WERI-Rb-1 (cell line): Measurements from ENCODE around the gene HOXA5.
A peak's percentile ranks its signal among the peaks of the same experiment; 100 is the strongest.

Experiments
- DNase-seq: peaks from one replicate; pipeline ENCODE4 v3.0.0-alpha.2; 2020
- H3K27ac ChIP-seq: fragments of 250-450 bp; sonication (Bioruptor Pico); 2 replicates; pipeline ENCODE4 v1.5.1; 2020; ENCODE audit warnings: mild to moderate bottlenecking, moderate library complexity
- H3K27me3 ChIP-seq: fragments of 250-450 bp; sonication (Bioruptor Pico); 2 replicates; pipeline ENCODE4 v1.5.1; 2021; ENCODE audit warnings: mild to moderate bottlenecking, low read depth, moderate library complexity; ENCODE audit not compliant: insufficient read depth, severe bottlenecking
- H3K36me3 ChIP-seq: fragments of 250-450 bp; sonication (Bioruptor Pico); 2 replicates; pipeline ENCODE4 v1.5.1; 2020; ENCODE audit warnings: mild to moderate bottlenecking, moderate library complexity
- H3K4me3 ChIP-seq: 2 replicates; pipeline ENCODE4 v1.5.1; 2011; ENCODE audit warnings: low read depth, mild to moderate bottlenecking, control low read depth, low read length
- H3K9me3 ChIP-seq: fragments of 250-450 bp; sonication (Bioruptor Pico); 2 replicates; pipeline ENCODE4 v1.5.1; 2021; ENCODE audit warnings: mild to moderate bottlenecking, moderate library complexity; ENCODE audit not compliant: severe bottlenecking
- TF ChIP-seq, protein P1 (sequence below): IDR thresholded peaks from 2 replicates; pipeline ENCODE4 v1.5.1; 2011; ENCODE audit warnings: low read depth, mild to moderate bottlenecking, control low read depth, inconsistent platforms, low read length

Gene HOXA5

DNA sequence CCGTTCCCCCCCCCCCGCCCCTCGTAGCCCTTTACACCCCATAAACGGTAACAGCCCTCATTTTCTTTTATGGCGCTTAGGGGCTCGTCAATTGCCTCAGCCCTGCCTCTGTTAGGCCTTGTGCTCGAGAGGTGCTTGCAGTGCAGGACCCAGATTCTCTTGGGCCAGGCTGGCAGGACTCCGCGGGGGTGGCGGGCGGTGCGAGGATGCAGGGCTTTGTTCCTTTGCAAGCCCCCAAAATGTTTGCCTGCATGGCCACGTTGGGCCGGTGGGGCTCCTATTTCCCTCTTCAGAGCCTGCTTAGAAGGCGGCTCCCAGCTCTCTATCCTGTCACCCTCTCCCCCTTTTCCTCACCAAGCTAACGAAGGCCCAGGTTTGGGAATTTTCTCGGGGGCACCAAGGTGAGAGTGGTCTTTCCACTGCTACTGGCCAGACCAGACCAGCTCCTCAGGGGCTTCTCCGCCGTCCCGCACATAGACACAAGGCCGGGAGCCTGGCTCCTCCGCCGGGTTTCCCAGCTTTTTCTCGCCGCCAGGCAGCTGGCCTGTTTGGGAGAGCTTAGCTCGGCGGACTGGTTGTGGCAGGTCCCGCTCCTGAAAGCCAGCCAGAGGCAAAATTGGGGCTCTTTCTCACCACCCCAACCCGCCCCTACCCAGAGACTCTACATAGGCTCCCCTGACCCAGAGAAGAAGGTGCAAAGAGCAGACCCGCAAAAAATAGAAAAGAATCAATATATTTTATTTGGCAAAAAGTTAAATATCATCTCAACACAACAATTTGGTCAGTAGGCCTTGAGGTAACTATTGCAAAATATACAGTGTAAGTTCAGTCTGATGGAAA lies 18.5 kb upstream of the HOXA5 start:
- Histone ChIP-seq H3K27me3 (peaks cover 43% of the 10 kb centered on the region), H3K36me3 (no peaks in the 10 kb centered on the region)
- TF ChIP-seq, protein P1, sequence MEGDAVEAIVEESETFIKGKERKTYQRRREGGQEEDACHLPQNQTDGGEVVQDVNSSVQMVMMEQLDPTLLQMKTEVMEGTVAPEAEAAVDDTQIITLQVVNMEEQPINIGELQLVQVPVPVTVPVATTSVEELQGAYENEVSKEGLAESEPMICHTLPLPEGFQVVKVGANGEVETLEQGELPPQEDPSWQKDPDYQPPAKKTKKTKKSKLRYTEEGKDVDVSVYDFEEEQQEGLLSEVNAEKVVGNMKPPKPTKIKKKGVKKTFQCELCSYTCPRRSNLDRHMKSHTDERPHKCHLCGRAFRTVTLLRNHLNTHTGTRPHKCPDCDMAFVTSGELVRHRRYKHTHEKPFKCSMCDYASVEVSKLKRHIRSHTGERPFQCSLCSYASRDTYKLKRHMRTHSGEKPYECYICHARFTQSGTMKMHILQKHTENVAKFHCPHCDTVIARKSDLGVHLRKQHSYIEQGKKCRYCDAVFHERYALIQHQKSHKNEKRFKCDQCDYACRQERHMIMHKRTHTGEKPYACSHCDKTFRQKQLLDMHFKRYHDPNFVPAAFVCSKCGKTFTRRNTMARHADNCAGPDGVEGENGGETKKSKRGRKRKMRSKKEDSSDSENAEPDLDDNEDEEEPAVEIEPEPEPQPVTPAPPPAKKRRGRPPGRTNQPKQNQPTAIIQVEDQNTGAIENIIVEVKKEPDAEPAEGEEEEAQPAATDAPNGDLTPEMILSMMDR = no peak

DNA sequence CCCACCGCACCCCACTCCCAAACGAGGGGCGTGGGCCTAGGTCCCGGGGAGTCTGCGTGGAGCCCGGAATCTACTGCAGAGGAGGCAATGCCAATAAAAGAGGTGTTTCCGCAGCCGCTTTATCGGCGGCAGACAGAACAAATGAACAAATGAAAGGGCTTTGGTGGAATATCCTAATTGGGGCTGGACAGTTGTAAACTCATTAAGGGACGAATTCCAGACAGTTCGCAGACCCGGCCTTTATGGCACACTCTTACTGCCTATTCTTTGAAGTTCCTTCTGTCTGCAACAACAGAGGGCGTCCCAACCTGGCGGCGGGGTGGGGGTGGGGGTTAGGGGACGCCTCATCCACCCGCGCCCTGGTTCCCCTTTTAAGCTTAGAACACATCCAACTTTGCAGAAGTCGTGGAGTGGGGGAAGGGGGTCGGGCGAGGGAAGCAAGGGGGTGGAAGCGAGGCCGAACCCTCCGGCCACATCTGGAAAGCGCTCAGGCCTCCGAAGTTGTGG lies 17.8 kb upstream of the HOXA5 start:
- DNase-seq = no peak
- Histone ChIP-seq H3K27ac (no peak overlapping the region), H3K9me3 (peaks cover 26% of the 10 kb centered on the region), H3K36me3 (no peaks in the 10 kb centered on the region), H3K4me3 (peak overlapping the region; percentile 47), H3K27me3 (peaks cover 40% of the 10 kb centered on the region)
- TF ChIP-seq, protein P1 = no peak

More for the DNA sequence above, 18.5 kb upstream of the HOXA5 start:
- H3K27ac ChIP-seq = no peak overlapping the region
- H3K9me3 ChIP-seq = peaks cover 24% of the 10 kb centered on the region
- no peak overlapping the region for H3K4me3 ChIP-seq
- no peak for DNase-seq

DNA sequence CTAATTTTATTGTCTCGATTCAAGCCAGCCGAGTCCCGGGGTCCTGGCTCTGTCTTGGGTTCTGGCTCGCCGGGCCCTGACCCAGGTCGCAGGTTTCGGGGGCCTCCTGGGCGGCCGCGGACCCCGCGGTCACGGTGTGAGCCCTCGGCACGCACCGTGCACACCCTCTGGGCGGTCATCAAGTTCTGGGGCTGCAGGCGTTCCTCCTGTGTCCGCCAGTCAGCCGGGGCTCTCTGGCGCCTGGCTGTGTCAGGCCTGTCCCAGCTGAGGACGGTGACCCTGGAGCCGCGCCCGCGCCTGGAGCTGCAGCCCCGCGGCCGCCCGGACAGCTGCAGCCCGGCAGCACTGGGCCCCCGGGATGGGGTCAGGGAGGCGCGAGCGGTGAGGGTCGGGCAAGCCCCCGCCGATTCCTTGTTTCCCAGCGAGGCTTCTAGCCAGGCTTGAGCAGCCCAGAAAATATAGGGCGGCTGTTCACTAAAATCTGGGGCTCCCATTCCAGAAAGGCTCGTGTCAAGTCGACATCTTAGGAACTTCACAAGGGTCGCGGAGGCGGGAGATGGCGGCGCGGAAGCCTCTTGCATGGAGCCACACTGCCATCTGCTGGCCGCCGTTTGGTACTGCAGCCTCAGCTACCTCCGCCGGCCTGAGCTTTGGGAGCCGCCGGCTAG lies 17.2 kb upstream of the HOXA5 start:
- peak overlapping the region; percentile 47 for H3K4me3 ChIP-seq
- peak; percentile 86 for DNase-seq
- H3K36me3 ChIP-seq = no peaks in the 10 kb centered on the region
- peaks cover 40% of the 10 kb centered on the region for H3K27me3 ChIP-seq
- H3K27ac ChIP-seq = peak overlapping the region; percentile 72
- H3K9me3 ChIP-seq = peaks cover 24% of the 10 kb centered on the region
- TF ChIP-seq, protein P1 = peak; percentile 93

DNA sequence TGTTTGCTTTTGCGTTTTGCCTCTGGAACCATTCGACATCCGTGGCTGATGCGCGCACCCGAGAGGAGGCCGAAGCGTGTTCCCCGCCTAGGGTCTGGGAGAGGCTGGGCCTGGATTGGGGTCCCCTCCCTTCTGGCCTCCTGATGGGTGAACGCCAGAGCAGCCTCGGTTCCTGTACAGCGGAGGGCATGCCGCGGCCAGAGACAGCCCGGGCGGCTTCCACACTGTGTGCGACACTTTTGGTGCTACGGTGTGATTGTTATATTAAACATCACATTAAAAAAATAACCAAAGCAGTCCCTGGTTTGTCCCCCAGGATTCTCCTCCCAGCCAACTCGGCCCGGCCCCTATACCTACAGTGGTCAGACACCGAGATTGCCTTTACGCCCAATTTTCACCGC lies 16.7 kb upstream of the HOXA5 start:
- no peak overlapping the region for H3K4me3 ChIP-seq
- no peak for DNase-seq
- H3K9me3 ChIP-seq = peaks cover 20% of the 10 kb centered on the region
- H3K27ac ChIP-seq = no peak overlapping the region; the same call in 1 of the 2 replicates
- no peaks in the 10 kb centered on the region for H3K36me3 ChIP-seq
- TF ChIP-seq, protein P1 = no peak
- H3K27me3 ChIP-seq = peaks cover 40% of the 10 kb centered on the region

DNA sequence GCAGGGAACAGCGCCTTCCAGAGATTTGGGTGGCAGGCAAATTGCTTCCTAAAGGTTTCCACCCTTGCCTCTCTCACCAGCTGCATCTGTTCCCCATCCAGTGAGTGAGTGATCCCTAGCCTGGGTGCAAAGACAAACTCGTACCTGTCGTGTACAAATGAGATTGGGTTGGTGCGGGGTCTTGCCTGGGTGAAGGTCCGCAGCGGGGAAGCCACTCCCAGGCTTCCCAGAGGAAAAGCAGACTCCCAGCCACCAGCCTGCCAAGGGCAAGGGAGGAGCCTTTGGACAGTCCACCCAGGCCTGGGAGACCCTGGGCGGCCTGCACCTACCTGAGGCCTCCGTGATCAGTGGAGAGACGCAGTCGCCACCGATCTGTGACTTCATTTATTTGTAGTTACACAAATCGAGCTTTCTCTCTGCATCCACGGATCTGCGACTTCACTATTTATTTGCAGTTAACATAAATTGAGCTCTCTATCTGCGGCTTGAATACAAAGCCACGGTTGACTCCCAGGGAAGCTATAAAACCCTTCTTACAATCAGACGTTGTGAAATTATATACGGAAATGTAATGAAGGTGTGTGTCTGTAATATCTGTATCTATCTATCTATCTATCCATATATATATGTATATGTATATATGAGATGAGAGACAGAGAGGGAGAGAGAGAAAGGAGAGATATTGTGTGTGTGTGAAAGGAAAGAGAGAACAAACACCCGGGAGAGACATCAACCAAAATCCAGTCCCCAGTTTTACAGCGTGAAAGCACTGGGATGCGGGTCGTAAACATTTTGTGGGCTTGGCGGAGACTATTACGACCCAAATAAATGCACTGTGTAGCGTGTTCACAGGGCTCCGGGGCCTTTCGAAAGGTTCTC lies 16.0 kb upstream of the HOXA5 start:
- Histone ChIP-seq H3K4me3 (no peak overlapping the region), H3K27ac (no peak overlapping the region), H3K27me3 (peaks cover 38% of the 10 kb centered on the region), H3K9me3 (peaks cover 14% of the 10 kb centered on the region), H3K36me3 (no peaks in the 10 kb centered on the region)
- TF ChIP-seq, protein P1 = no peak
- peak; percentile 5 for DNase-seq
